GM18951 (cell line): ENCODE measurements around the gene HSPA1L.
A peak's percentile ranks its signal among the peaks of the same experiment; 100 is the strongest.
"Not testable (repeated sequence)": the region's sequence is repeated elsewhere in the genome, so short reads cannot be mapped to it uniquely, and the experiment has no call there.

Experiments
- POLR2A ChIP-seq: IDR thresholded peaks from 4 replicates; pipeline ENCODE4 v1.6.1; 2011; ENCODE audit warnings: mild to moderate bottlenecking; ENCODE audit not compliant: insufficient read length, insufficient read depth; ENCODE audit errors: extremely low read depth
- in situ Hi-C: fragments of 300-500 bp; cut with MboI; formaldehyde crosslinking; loops from one replicate; pipeline ENCODE4 v1.12.0; 2022; ENCODE audit warnings: low sequenced_read_pairs, mixed read lengths, inconsistent platforms; ENCODE audit not compliant: unreplicated experiment

The HSPA1L gene

DNA sequence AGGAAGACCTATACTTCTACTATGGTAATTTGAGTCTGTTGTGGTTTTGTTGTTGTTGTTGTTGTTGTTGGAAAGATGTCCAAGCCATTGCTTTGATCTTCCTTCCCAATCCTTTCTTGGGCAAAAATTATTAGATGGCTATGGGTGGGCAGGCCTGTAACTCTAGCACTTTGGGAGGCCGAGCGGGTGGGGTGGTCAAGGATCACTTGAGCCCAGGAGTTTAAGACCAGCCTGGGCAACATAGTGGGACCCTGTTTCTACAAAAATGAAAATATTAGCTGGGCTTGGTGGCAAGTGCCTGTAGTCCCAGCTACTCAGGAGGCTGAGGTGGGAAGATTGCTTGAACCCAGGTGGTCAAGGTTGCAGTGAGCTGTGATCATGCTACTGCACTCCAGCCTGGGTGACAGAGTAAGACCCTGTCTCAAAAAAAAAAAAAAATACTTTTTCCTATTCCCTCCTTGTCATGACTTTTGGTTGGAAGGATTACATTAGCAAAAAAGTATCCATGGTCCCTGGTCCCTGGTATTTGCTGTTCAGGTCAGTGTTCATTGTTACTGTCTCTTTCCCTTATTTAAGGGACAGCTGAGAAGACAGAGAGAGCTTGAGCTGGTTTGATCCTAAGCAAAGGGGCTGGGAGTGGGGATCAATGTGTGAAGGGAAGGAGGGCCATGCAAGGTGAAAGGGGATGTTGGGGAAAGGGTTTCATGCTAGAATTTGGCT, 35.8 kb upstream of the HSPA1L start:
- in situ Hi-C loops, result no loop called here
- no peak for TF ChIP-seq POLR2A

GRCh38 chr6:31847276-31847978, 32.3 kb upstream of the HSPA1L start:
- no peak for TF ChIP-seq POLR2A
- in situ Hi-C loops, result no loop called here

GRCh38 chr6:31844507-31844906, 29.4 kb upstream of the HSPA1L start:
- TF ChIP-seq POLR2A, result no peak
- in situ Hi-C loops, result no loop called here

DNA sequence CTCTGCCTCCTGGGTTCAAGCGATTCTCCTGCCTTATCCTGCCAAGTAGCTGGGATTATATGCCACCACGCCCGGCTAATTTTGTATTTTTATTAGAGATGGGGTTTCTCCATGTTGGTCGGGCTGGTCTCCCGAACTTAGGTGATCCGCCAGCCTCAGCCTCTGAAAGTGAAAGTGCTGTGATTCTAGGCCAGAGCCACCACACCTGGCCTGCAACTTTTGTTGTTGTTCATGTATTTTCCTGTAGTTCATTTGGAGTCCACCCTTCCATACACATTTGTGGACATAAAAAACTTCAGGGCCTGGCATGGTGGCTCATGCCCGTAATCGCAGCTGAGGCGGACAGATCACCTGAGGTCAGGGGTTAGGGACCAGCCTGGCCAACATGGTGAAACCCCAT, 27.0 kb upstream of the HSPA1L start:
- no peak for TF ChIP-seq POLR2A
- in situ Hi-C loops, result no loop called here

GRCh38 chr6:31839779-31840126, 24.7 kb upstream of the HSPA1L start:
- in situ Hi-C loops, result not testable (repeated sequence)

- TF ChIP-seq POLR2A, result peak; percentile 19
- in situ Hi-C loops, result no loop called here
Observed at GRCh38 chr6:31838968-31839367, 23.9 kb upstream of the HSPA1L start.

DNA sequence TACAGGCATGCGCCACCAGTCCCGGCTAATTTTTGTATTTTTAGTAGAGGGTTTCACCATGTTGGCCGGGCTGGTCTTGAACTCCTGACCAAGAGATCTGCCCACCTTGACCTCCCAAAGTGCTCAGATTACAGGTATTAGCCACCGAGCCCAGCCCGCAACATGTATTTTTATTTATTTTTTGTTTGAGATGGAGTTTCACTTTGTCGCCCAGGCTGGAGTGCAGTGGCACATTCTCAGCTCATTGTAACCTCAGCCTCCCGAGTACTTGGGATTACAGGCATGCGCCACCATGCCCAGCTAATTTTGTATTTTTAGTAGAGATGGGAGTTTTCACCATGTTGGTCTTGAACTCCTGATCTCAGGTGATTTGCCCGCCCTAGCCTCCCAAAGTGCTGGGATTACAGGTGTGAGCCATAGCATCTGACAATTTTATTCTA, 23.1 kb upstream of the HSPA1L start:
- in situ Hi-C loops, result not testable (repeated sequence)

DNA sequence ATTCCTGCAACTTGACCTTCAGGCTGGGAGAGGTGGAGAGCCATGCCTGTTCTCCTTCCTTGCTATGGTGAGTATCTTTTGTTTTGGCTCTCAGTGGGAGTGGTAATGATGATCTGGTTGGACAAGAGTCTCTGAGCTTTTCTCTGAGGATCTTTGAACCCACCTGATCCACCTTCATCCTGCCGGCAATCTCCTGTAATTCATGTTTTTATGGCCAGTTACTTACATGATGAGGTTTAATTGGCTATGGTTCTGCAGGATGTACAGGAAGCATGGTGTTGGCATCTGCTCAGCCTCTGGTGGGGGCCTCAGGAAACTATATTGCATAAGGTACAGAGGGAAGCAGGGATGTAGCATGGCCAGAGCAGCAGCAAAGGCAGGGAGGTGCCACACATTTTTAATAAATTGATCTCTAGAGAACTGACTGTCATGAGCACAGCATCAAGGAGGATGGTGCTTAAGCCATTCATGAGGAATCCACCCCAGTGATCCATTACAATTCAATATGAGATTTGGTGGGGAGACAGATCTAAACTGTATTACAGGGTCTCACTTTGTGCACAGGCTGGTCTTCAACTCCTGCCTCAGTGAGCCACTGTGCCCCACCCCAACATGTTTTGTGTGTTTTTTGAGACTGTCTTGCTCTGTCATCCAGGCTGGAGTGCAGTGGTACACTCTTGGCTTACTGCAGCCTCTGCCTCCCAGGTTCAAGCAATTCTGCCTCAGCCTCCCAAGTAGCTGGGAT, 22.5 kb upstream of the HSPA1L start:
- peak; percentile 19 for TF ChIP-seq POLR2A
- in situ Hi-C loops, result no loop called here

DNA sequence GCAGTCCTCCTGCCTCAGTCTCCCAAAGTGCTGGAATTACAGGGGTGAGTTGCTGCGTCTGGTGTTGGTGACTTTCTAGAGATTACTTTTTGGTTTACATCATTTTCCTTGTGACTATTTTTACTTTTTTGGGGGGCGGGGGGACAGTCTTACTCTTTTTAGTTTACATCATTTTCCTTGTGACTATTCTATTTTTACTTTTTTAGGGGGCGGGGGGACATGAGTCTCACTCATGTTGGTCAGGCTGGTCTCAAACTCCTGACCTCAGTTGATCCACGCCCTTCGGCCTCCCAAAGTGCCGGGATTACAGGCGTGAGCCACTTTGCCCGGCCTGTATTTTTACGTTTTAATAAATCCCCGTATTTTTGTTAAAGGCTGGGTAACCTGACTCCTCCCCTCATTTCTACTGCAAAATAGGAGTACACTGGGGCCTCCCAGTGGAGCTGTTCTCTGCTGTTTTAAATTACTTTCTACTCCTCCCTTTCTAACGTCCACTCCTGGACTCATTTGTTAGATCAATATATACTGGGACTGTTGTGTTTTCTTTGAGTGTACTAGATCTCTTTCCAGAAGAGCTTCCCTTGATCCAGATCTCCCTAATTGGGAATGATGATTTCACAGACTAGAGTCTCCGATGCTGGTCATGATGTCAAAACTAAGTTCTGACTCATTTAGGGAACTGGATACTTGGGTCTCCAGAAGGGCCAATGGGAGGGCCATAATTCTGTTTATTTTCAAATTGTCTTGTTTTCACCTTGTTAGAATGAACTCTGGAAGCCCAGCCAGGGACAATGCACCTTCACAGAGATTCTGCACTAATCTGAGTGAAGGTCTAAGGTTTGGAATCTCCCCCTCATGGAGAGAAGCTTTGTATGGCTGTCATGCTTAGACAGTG, 21.6 kb upstream of the HSPA1L start:
- in situ Hi-C loops, result no loop called here
- no peak for TF ChIP-seq POLR2A

- no peak for TF ChIP-seq POLR2A
- in situ Hi-C loops, result no loop called here
Observed at GRCh38 chr6:31836047-31836473, 21.0 kb upstream of the HSPA1L start.

GRCh38 chr6:31834367-31835250, 19.5 kb upstream of the HSPA1L start:
- in situ Hi-C loops, result no loop called here
- TF ChIP-seq POLR2A, result peak; percentile 99

GRCh38 chr6:31831350-31832215, 16.5 kb upstream of the HSPA1L start:
- in situ Hi-C loops, result no loop called here
- TF ChIP-seq POLR2A, result no peak
